Measurements from ENCODE around the gene MEF2C. TPM values are rescaled to one million over a fixed set of nuclear protein-coding genes. Genes with fewer than 3 reads are reported as not detected.
"Not testable (repeated sequence)": the region's sequence is repeated elsewhere in the genome, so short reads cannot be mapped to it uniquely, and the experiment has no call there.

MEF2C gene
- total RNA-seq, 2 experiments from 2014 or later, result 0.07 to 0.12 TPM

- intact Hi-C loops (cut with DNase I, micrococcal nuclease), result no loop called here
- Mint-ChIP-seq H3K27me3 (peaks cover 8% of the 10 kb centered on the region), H3K9me3 (ENCODE audit: low read depth) (no peaks in the 10 kb centered on the region), H3K4me1 (no peaks in the 10 kb centered on the region), H3K4me3 (no peak overlapping the region), H3K36me3 (ENCODE audit: low read depth) (no peaks in the 10 kb centered on the region), H3K27ac (no peak overlapping the region)
- ATAC-seq (no peak), DNase-seq (no peak)
- ChIA-PET CTCF (no interaction called here), POLR2A (no interaction called here)
These were observed 69.0 kb downstream of the MEF2C start for GRCh38 chr5:88813805-88814575.

- Mint-ChIP-seq H3K27me3 (peaks cover 4% of the 10 kb centered on the region), H3K27ac (no peak overlapping the region), H3K4me1 (no peaks in the 10 kb centered on the region), H3K36me3 (ENCODE audit: low read depth) (no peaks in the 10 kb centered on the region), H3K4me3 (no peak overlapping the region), H3K9me3 (ENCODE audit: low read depth) (no peaks in the 10 kb centered on the region)
- ChIA-PET POLR2A (interaction anchor here (0.6 kb wide), 1 partner anchor 110 kb away, joined by 3 read pairs; no protein-coding TSS in a partner anchor), CTCF (no interaction called here)
- no peak for DNase-seq
- intact Hi-C loops (cut with DNase I, micrococcal nuclease), result no loop called here
- no peak for ATAC-seq
These were observed 69.7 kb downstream of the MEF2C start for GRCh38 chr5:88813244-88813643.

GRCh38 chr5:88808153-88808552, 74.8 kb downstream of the MEF2C start:
- H3K36me3 Mint-ChIP-seq (ENCODE audit: low read depth), result no peaks in the 10 kb centered on the region
- intact Hi-C loops (cut with DNase I, micrococcal nuclease), result no loop called here
- DNase-seq (no peak), ATAC-seq (no peak)
- CTCF ChIA-PET, result interaction anchor here (1.4 kb wide), 1 partner anchor 11 kb away, joined by 4 read pairs; no protein-coding TSS in a partner anchor
- no peaks in the 10 kb centered on the region for H3K4me1 Mint-ChIP-seq
- no peak overlapping the region for H3K27ac Mint-ChIP-seq
- POLR2A ChIA-PET, result no interaction called here
- no peaks in the 10 kb centered on the region for H3K9me3 Mint-ChIP-seq (ENCODE audit: low read depth)
- H3K4me3 Mint-ChIP-seq, result no peak overlapping the region
- peaks cover 10% of the 10 kb centered on the region for H3K27me3 Mint-ChIP-seq

GRCh38 chr5:88807327-88807726, 75.7 kb downstream of the MEF2C start:
- H3K27ac Mint-ChIP-seq, result no peak overlapping the region
- POLR2A ChIA-PET, result no interaction called here
- H3K4me1 Mint-ChIP-seq, result no peaks in the 10 kb centered on the region
- H3K9me3 Mint-ChIP-seq (ENCODE audit: low read depth), result no peaks in the 10 kb centered on the region
- DNase-seq (no peak), ATAC-seq (no peak)
- H3K27me3 Mint-ChIP-seq, result peaks cover 10% of the 10 kb centered on the region
- CTCF ChIA-PET, result interaction anchor here (1.4 kb wide), 1 partner anchor 12 kb away, joined by 4 read pairs; no protein-coding TSS in a partner anchor
- H3K4me3 Mint-ChIP-seq, result no peak overlapping the region
- no peaks in the 10 kb centered on the region for H3K36me3 Mint-ChIP-seq (ENCODE audit: low read depth)
- intact Hi-C loops (cut with DNase I, micrococcal nuclease), result no loop called here

GRCh38 chr5:88806338-88806737, 76.6 kb downstream of the MEF2C start:
- DNase-seq (no peak), ATAC-seq (no peak)
- POLR2A ChIA-PET, result no interaction called here
- CTCF ChIA-PET, result no interaction called here
- H3K9me3 Mint-ChIP-seq (ENCODE audit: low read depth), result no peaks in the 10 kb centered on the region
- no peaks in the 10 kb centered on the region for H3K4me1 Mint-ChIP-seq
- H3K36me3 Mint-ChIP-seq (ENCODE audit: low read depth), result no peaks in the 10 kb centered on the region
- no peak overlapping the region for H3K27ac Mint-ChIP-seq
- peaks cover 15% of the 10 kb centered on the region for H3K27me3 Mint-ChIP-seq
- intact Hi-C loops (cut with DNase I, micrococcal nuclease), result no loop called here
- H3K4me3 Mint-ChIP-seq, result no peak overlapping the region

- Mint-ChIP-seq H3K4me3 (no peak overlapping the region), H3K27ac (no peak overlapping the region), H3K4me1 (no peaks in the 10 kb centered on the region), H3K9me3 (ENCODE audit: low read depth) (no peaks in the 10 kb centered on the region), H3K27me3 (peaks cover 16% of the 10 kb centered on the region), H3K36me3 (ENCODE audit: low read depth) (no peaks in the 10 kb centered on the region)
- POLR2A ChIA-PET, result no interaction called here
- intact Hi-C loops (cut with DNase I, micrococcal nuclease), result no loop called here
- CTCF ChIA-PET, result no interaction called here
- DNase-seq (no peak), ATAC-seq (no peak)
These were observed 77.7 kb downstream of the MEF2C start for GRCh38 chr5:88805151-88805784.

GRCh38 chr5:88804444-88804843, 78.5 kb downstream of the MEF2C start:
- ChIA-PET POLR2A (no interaction called here), CTCF (no interaction called here)
- H3K27ac Mint-ChIP-seq, result no peak overlapping the region
- no peaks in the 10 kb centered on the region for H3K9me3 Mint-ChIP-seq (ENCODE audit: low read depth)
- DNase-seq, result no peak
- intact Hi-C loops (cut with DNase I, micrococcal nuclease), result no loop called here
- ATAC-seq, result no peak
- H3K36me3 Mint-ChIP-seq (ENCODE audit: low read depth), result no peaks in the 10 kb centered on the region
- peaks cover 20% of the 10 kb centered on the region for H3K27me3 Mint-ChIP-seq
- H3K4me3 Mint-ChIP-seq, result no peak overlapping the region
- no peaks in the 10 kb centered on the region for H3K4me1 Mint-ChIP-seq

GRCh38 chr5:88803309-88803708, 79.7 kb downstream of the MEF2C start:
- Mint-ChIP-seq H3K27me3 (peaks cover 21% of the 10 kb centered on the region), H3K9me3 (ENCODE audit: low read depth) (no peaks in the 10 kb centered on the region), H3K27ac (no peak overlapping the region), H3K36me3 (ENCODE audit: low read depth) (no peaks in the 10 kb centered on the region), H3K4me1 (no peaks in the 10 kb centered on the region), H3K4me3 (no peak overlapping the region)
- ChIA-PET POLR2A (no interaction called here), CTCF (no interaction called here)
- intact Hi-C loops (cut with DNase I, micrococcal nuclease), result no loop called here
- DNase-seq (no peak), ATAC-seq (no peak)

- ChIA-PET CTCF (interaction anchor here (0.5 kb wide), 1 partner anchor 10 kb away, joined by 3 read pairs; no protein-coding TSS in a partner anchor), POLR2A (no interaction called here)
- Mint-ChIP-seq H3K9me3 (ENCODE audit: low read depth) (no peaks in the 10 kb centered on the region), H3K4me3 (no peak overlapping the region), H3K27ac (no peak overlapping the region), H3K4me1 (no peaks in the 10 kb centered on the region), H3K36me3 (ENCODE audit: low read depth) (no peaks in the 10 kb centered on the region), H3K27me3 (peaks cover 28% of the 10 kb centered on the region)
- no peak for ATAC-seq
- intact Hi-C loops (cut with DNase I, micrococcal nuclease), result no loop called here
- DNase-seq, result no peak
These were observed 82.9 kb downstream of the MEF2C start for GRCh38 chr5:88799938-88800535.

GRCh38 chr5:88798933-88799332, 84.1 kb downstream of the MEF2C start:
- H3K9me3 Mint-ChIP-seq (ENCODE audit: low read depth); H3K27ac Mint-ChIP-seq; intact Hi-C loops (cut with DNase I, micrococcal nuclease); H3K4me1 Mint-ChIP-seq; CTCF ChIA-PET; H3K36me3 Mint-ChIP-seq (ENCODE audit: low read depth); POLR2A ChIA-PET; H3K4me3 Mint-ChIP-seq; DNase-seq; ATAC-seq: not testable (repeated sequence)
- H3K27me3 Mint-ChIP-seq, result peaks cover 23% of the 10 kb centered on the region

- DNase-seq; H3K9me3 Mint-ChIP-seq (ENCODE audit: low read depth); POLR2A ChIA-PET; H3K4me1 Mint-ChIP-seq; H3K27ac Mint-ChIP-seq; ATAC-seq; H3K36me3 Mint-ChIP-seq (ENCODE audit: low read depth); intact Hi-C loops (cut with DNase I, micrococcal nuclease); H3K4me3 Mint-ChIP-seq: not testable (repeated sequence)
- peaks cover 13% of the 10 kb centered on the region for H3K27me3 Mint-ChIP-seq
- CTCF ChIA-PET, result interaction anchor here (1.1 to 1.2 kb wide), 2 partner anchors 27 to 65 kb away, joined by 3 read pairs; no protein-coding TSS in a partner anchor
These were observed 89.2 kb downstream of the MEF2C start for GRCh38 chr5:88793797-88794196.
